Measurements from ENCODE around the gene PRDX5.

The PRDX5 gene

GRCh38 chr11:64289002-64289564 lies 28.8 kb upstream of the PRDX5 start:
- no peak for DNase-seq (ENCODE audit: low read depth in 2 of 2)

- DNase-seq (ENCODE audit: low read depth in 2 of 2): no peak
Observed at GRCh38 chr11:64290352-64291261, 27.3 kb upstream of the PRDX5 start.

GRCh38 chr11:64291262-64291751 lies 26.6 kb upstream of the PRDX5 start, which contains the start of gene KCNK4:
Gene KCNK4 (plus strand): TSS chr11:64291302. CDS start chr11:64293019, 1,717 bp downstream.
- DNase-seq (ENCODE audit: low read depth in 2 of 2): no peak

GRCh38 chr11:64291752-64292459 lies 26.0 kb upstream of the PRDX5 start:
- DNase-seq (ENCODE audit: low read depth in 2 of 2): no peak

- no peak for DNase-seq (ENCODE audit: low read depth in 2 of 2)
Observed at GRCh38 chr11:64292460-64293254, 25.3 kb upstream of the PRDX5 start.

- DNase-seq (ENCODE audit: low read depth in 2 of 2): no peak
Observed at GRCh38 chr11:64294774-64295173, 23.1 kb upstream of the PRDX5 start.

- no peak for DNase-seq (ENCODE audit: low read depth in 2 of 2)
Observed at GRCh38 chr11:64295760-64296159, 22.2 kb upstream of the PRDX5 start.

GRCh38 chr11:64296236-64296635 lies 21.7 kb upstream of the PRDX5 start:
- no peak for DNase-seq (ENCODE audit: low read depth in 2 of 2)

- DNase-seq (ENCODE audit: low read depth in 2 of 2): no peak
Observed at GRCh38 chr11:64296830-64297698, 20.9 kb upstream of the PRDX5 start.

GRCh38 chr11:64297699-64298358 lies 20.1 kb upstream of the PRDX5 start:
- no peak for DNase-seq (ENCODE audit: low read depth in 2 of 2)

- no peak for DNase-seq (ENCODE audit: low read depth in 2 of 2)
Observed at GRCh38 chr11:64298966-64299846, 18.7 kb upstream of the PRDX5 start.

GRCh38 chr11:64299847-64300648 lies 17.9 kb upstream of the PRDX5 start, which contains the start of gene CATSPERZ:
Gene CATSPERZ (plus strand): TSS chr11:64300358. CDS start chr11:64300411, 53 bp downstream.
- DNase-seq (ENCODE audit: low read depth in 2 of 2): no peak

- no peak for DNase-seq (ENCODE audit: low read depth in 2 of 2)
Observed at GRCh38 chr11:64303109-64304031, 14.6 kb upstream of the PRDX5 start.

GRCh38 chr11:64304032-64304315 lies 13.9 kb upstream of the PRDX5 start:
- DNase-seq (ENCODE audit: low read depth in 2 of 2): no peak

- peak; percentile 82 to 98 for DNase-seq (ENCODE audit: low read depth in 2 of 2)
Observed at GRCh38 chr11:64304316-64305072, 13.4 kb upstream of the PRDX5 start.

GRCh38 chr11:64305075-64305690 lies 12.7 kb upstream of the PRDX5 start, which contains the start of gene ESRRA:
Gene ESRRA (plus strand): TSS chr11:64305524. CDS start chr11:64307180, 1,656 bp downstream.
- peak; percentile 99 to 100 for DNase-seq (ENCODE audit: low read depth in 2 of 2)

All from stimulated activated CD4-positive, alpha-beta T cell treated with anti-CD3 and anti-CD28 coated beads, Interleukin-12 subunit alpha, Interleukin-12 subunit beta, amount 100 ng/mL, for 24 hours (primary cell).